ACHN (cell line): Measurements from ENCODE around the gene FBLN2.
"Not testable (repeated sequence)": the region's sequence is repeated elsewhere in the genome, so short reads cannot be mapped to it uniquely, and the experiment has no call there.

Source experiments
- DNase-seq: peaks from one replicate; pipeline ENCODE4 v3.0.0-alpha.2; 2015
- in situ Hi-C: cut with HindIII; loops from 2 replicates; pipeline ENCODE4 v1.10.0; 2017; ENCODE audit warnings: low sequenced_read_pairs, low pct_ligation_motif_present, low pct_unique_long_range_greater_than_20kb

FBLN2 gene

GRCh38 chr3:13559764-13560525 lies 11.0 kb downstream of the FBLN2 start:
- in situ Hi-C loops: no loop called here
- no peak for DNase-seq

- in situ Hi-C loops: no loop called here
- no peak for DNase-seq
Measured at GRCh38 chr3:13561376-13561775, 12.5 kb downstream of the FBLN2 start.

- DNase-seq: no peak
- in situ Hi-C loops: no loop called here
Measured at GRCh38 chr3:13561967-13562366, 13.0 kb downstream of the FBLN2 start.

GRCh38 chr3:13562421-13562820 lies 13.5 kb downstream of the FBLN2 start:
- in situ Hi-C loops, DNase-seq: not testable (repeated sequence)

- no peak for DNase-seq
- in situ Hi-C loops: no loop called here
Measured at GRCh38 chr3:13563321-13563720, 14.4 kb downstream of the FBLN2 start.

- no peak for DNase-seq
- in situ Hi-C loops: no loop called here
Measured at GRCh38 chr3:13563911-13564310, 15.0 kb downstream of the FBLN2 start.

- in situ Hi-C loops: no loop called here
- no peak for DNase-seq
Measured at GRCh38 chr3:13564751-13565560, 16.0 kb downstream of the FBLN2 start.

- no peak for DNase-seq
- in situ Hi-C loops: no loop called here
Measured at GRCh38 chr3:13565581-13566452, 16.9 kb downstream of the FBLN2 start.

GRCh38 chr3:13566453-13566748 lies 17.5 kb downstream of the FBLN2 start:
- DNase-seq: no peak
- in situ Hi-C loops: no loop called here

GRCh38 chr3:13566769-13567310 lies 17.9 kb downstream of the FBLN2 start:
- in situ Hi-C loops: no loop called here

GRCh38 chr3:13567684-13568514 lies 19.0 kb downstream of the FBLN2 start:
- DNase-seq: no peak
- in situ Hi-C loops: no loop called here

More at GRCh38 chr3:13566769-13567310, 17.9 kb downstream of the FBLN2 start:
- DNase-seq: no peak

GRCh38 chr3:13568515-13569028 lies 19.6 kb downstream of the FBLN2 start:
- no peak for DNase-seq
- in situ Hi-C loops: no loop called here

GRCh38 chr3:13569201-13569600 lies 20.3 kb downstream of the FBLN2 start:
- in situ Hi-C loops: no loop called here

GRCh38 chr3:13569641-13570390 lies 20.9 kb downstream of the FBLN2 start:
- no peak for DNase-seq
- in situ Hi-C loops: no loop called here

More at GRCh38 chr3:13569201-13569600, 20.3 kb downstream of the FBLN2 start:
- DNase-seq: no peak

- DNase-seq: no peak
- in situ Hi-C loops: no loop called here
Measured at GRCh38 chr3:13570391-13571194, 21.7 kb downstream of the FBLN2 start.

GRCh38 chr3:13571264-13571663 lies 22.3 kb downstream of the FBLN2 start:
- DNase-seq: no peak
- in situ Hi-C loops: no loop called here
